DOHH2 (cell line): Measurements from ENCODE around the gene SCFD2.
"Not testable (repeated sequence)": the region's sequence is repeated elsewhere in the genome, so short reads cannot be mapped to it uniquely, and the experiment has no call there.

ENCODE experiments used
- H3F3A ChIP-seq: fragments of 200-600 bp; sonication (generic), shearing (Covaris generic); 2 replicates; pipeline ENCODE4 v1.6.0; 2016; ENCODE audit warnings: antibody characterized with exemption, mild to moderate bottlenecking; ENCODE audit not compliant: control insufficient read depth, insufficient read depth
- H3K27ac ChIP-seq: fragments of 200-600 bp; sonication (generic); 2 replicates; pipeline ENCODE4 v1.5.1; 2014; ENCODE audit warnings: low read depth, mild to moderate bottlenecking, low read length, moderate library complexity
- H3K27me3 ChIP-seq: fragments of 200-600 bp; sonication (generic); 2 replicates; pipeline ENCODE4 v1.6.1; 2014; ENCODE audit warnings: mild to moderate bottlenecking, low read length, mixed read lengths; ENCODE audit not compliant: control insufficient read depth
- H3K36me3 ChIP-seq: fragments of 200-600 bp; sonication (generic); 2 replicates; pipeline ENCODE4 v1.6.1; 2014; ENCODE audit warnings: mild to moderate bottlenecking, low read length, moderate library complexity, mixed read lengths; ENCODE audit not compliant: control insufficient read depth
- H3K4me1 ChIP-seq: fragments of 200-600 bp; sonication (generic); 2 replicates; pipeline ENCODE4 v1.6.1; 2014; ENCODE audit warnings: mild to moderate bottlenecking, low read length, mixed read lengths; ENCODE audit not compliant: control insufficient read depth
- H3K4me2 ChIP-seq: fragments of 200-600 bp; sonication (generic); 2 replicates; pipeline ENCODE4 v1.6.0; 2014; ENCODE audit warnings: mild to moderate bottlenecking, low read length, moderate library complexity
- H3K4me3 ChIP-seq: fragments of 200-600 bp; sonication (generic); 2 replicates; pipeline ENCODE4 v1.5.1; 2014; ENCODE audit warnings: mild to moderate bottlenecking, low read length, mixed read lengths
- H3K79me2 ChIP-seq: fragments of 200-600 bp; sonication (generic); 2 replicates; pipeline ENCODE4 v1.6.1; 2014; ENCODE audit warnings: mild to moderate bottlenecking, low read length, mixed read lengths; ENCODE audit not compliant: control insufficient read depth
- H3K9me2 ChIP-seq: fragments of 200-600 bp; sonication (generic); replicated peaks from 2 replicates; pipeline ENCODE4 v1.6.1; 2014; ENCODE audit warnings: mild to moderate bottlenecking, low read length, mixed read lengths; ENCODE audit not compliant: control insufficient read depth
- H3K9me3 ChIP-seq: fragments of 200-600 bp; sonication (generic); 2 replicates; pipeline ENCODE4 v1.6.1; 2014; ENCODE audit warnings: antibody characterized with exemption, low read length, mixed read lengths; ENCODE audit not compliant: control insufficient read depth, insufficient read depth
- H4K20me1 ChIP-seq: fragments of 200-600 bp; sonication (generic); 2 replicates; pipeline ENCODE4 v1.6.0; 2014; ENCODE audit warnings: low read depth, mild to moderate bottlenecking, antibody characterized with exemption, low read length, moderate library complexity; ENCODE audit not compliant: control insufficient read depth, insufficient read depth
- EZH2phosphoT487 ChIP-seq: fragments of 200-600 bp; sonication (generic); IDR thresholded peaks from 2 replicates; pipeline ENCODE4 v1.6.1; 2017; ENCODE audit warnings: borderline replicate concordance, mild to moderate bottlenecking, antibody characterized with exemption, low read length, moderate library complexity, mixed read lengths
- TF ChIP-seq, protein P1 (sequence below): fragments of 200-600 bp; sonication (generic); IDR thresholded peaks from one replicate; pipeline ENCODE4 v1.5.1; 2014; ENCODE audit warnings: antibody characterized with exemption, mild to moderate bottlenecking, low read depth, low read length; ENCODE audit not compliant: poor library complexity, severe bottlenecking

The SCFD2 gene

GRCh38 chr4:53365486-53366300 lies at the start of gene SCFD2:
Gene SCFD2, minus strand, starts transcription at chr4:53366061.
- H3K36me3 ChIP-seq, result peaks cover 22% of the 10 kb centered on the region
- H3K4me1 ChIP-seq, result peaks cover 38% of the 10 kb centered on the region
- peak within 1 kb of the TSS; percentile 82 for H3K4me2 ChIP-seq
- H3K79me2 ChIP-seq, result peaks cover 52% of the 10 kb centered on the region
- H3K9me2 ChIP-seq, result no peaks in the 10 kb centered on the region
- H3K27ac ChIP-seq, result peak within 1 kb of the TSS; percentile 26
- H3F3A ChIP-seq, result peaks cover 3% of the 10 kb centered on the region; the same call in 1 of the 2 replicates
- 0 out of 2 replicates have a peak, but pooled peaks cover 5% of the 10 kb centered on the region for H3K27me3 ChIP-seq
- H3K9me3 ChIP-seq, result no peaks in the 10 kb centered on the region
- TF ChIP-seq EZH2phosphoT487, result no peak
- TF ChIP-seq, protein P1, sequence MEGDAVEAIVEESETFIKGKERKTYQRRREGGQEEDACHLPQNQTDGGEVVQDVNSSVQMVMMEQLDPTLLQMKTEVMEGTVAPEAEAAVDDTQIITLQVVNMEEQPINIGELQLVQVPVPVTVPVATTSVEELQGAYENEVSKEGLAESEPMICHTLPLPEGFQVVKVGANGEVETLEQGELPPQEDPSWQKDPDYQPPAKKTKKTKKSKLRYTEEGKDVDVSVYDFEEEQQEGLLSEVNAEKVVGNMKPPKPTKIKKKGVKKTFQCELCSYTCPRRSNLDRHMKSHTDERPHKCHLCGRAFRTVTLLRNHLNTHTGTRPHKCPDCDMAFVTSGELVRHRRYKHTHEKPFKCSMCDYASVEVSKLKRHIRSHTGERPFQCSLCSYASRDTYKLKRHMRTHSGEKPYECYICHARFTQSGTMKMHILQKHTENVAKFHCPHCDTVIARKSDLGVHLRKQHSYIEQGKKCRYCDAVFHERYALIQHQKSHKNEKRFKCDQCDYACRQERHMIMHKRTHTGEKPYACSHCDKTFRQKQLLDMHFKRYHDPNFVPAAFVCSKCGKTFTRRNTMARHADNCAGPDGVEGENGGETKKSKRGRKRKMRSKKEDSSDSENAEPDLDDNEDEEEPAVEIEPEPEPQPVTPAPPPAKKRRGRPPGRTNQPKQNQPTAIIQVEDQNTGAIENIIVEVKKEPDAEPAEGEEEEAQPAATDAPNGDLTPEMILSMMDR, result no peak
- peak within 1 kb of the TSS; percentile 99 for H3K4me3 ChIP-seq
- H4K20me1 ChIP-seq, result no peaks in the 10 kb centered on the region; the same call in 1 of the 2 replicates

DNA sequence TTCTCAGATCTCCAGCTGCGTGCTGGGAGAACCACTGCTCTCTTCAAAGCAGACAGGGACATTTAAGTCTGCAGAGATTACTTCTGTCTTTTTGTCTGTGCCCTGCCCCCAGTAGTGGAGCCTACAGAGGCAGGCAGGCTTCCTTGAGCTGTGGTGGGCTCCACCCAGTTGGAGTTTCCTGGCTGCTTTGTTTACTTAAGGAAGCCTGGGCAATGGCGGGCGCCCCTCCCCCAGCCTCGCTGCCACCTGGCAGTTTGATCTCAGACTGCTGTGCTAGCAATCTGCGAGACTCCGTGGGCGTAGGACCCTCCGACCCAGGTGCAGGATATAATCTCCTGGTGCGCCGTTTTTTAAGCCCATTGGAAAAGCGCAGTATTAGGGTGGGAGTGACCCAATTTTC lies 43.6 kb upstream of the SCFD2 start:
- not testable (repeated sequence) for H3K27ac ChIP-seq, H3K27me3 ChIP-seq, H3K9me2 ChIP-seq, H3F3A ChIP-seq, H3K4me3 ChIP-seq, H3K4me1 ChIP-seq, H4K20me1 ChIP-seq, H3K4me2 ChIP-seq, H3K9me3 ChIP-seq
- peaks cover 59% of the 10 kb centered on the region for H3K79me2 ChIP-seq
- peaks cover 28% of the 10 kb centered on the region for H3K36me3 ChIP-seq

DNA sequence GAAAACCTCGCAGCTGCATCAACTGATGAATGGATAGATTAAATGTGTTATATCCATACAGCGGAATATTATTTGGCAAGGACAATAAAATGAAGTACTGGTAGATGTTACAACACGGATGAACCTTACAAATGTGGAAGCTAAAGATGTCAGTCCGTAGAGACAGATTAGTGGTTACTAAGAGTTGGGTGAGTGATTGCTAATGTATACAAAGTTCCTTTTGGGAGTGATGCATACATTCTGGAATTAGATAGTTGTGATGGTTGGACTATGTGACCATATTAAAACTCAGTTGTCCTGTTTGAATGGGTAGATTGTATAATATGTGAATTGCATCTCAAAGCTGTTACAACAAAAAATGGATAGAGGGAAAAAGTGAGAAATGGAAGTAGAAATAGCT lies 14.4 kb upstream of the SCFD2 start:
- H3K79me2 ChIP-seq, result peaks cover 64% of the 10 kb centered on the region
- no peaks in the 10 kb centered on the region for H3K9me3 ChIP-seq
- peaks cover 21% of the 10 kb centered on the region for H4K20me1 ChIP-seq
- H3F3A ChIP-seq, result no peaks in the 10 kb centered on the region
- H3K9me2 ChIP-seq, result no peaks in the 10 kb centered on the region
- H3K4me2 ChIP-seq, result peak overlapping the region; percentile 91
- H3K4me3 ChIP-seq, result peak overlapping the region; percentile 96
- no peak overlapping the region for H3K27ac ChIP-seq
- TF ChIP-seq, protein P1, result no peak
- no peak for TF ChIP-seq EZH2phosphoT487
- H3K27me3 ChIP-seq, result no peaks in the 10 kb centered on the region
- H3K4me1 ChIP-seq, result peaks cover 25% of the 10 kb centered on the region
- H3K36me3 ChIP-seq, result peaks cover 74% of the 10 kb centered on the region

DNA sequence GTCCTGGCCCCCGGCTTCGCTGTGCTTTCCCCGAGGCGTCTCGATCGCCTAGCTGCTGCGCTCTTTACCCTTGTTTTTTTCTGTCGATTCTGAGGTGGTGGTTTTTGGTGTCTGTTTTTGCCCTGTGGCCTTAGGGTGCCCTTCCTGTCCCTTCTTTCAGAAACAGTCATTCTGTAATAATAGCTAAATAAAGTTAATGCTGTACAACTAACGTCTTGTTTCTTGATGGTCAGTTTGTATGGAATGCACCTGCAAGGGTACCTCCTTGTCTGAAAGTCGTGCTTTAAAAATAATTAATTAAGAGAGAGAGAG lies 12.3 kb upstream of the SCFD2 start:
- H3K4me3 ChIP-seq, result peak overlapping the region; percentile 96
- peaks cover 21% of the 10 kb centered on the region for H4K20me1 ChIP-seq
- H3K9me3 ChIP-seq, result no peaks in the 10 kb centered on the region
- peaks cover 57% of the 10 kb centered on the region for H3K79me2 ChIP-seq
- peak overlapping the region; percentile 69 for H3K27ac ChIP-seq
- TF ChIP-seq, protein P1, result no peak
- TF ChIP-seq EZH2phosphoT487, result no peak
- peaks cover 54% of the 10 kb centered on the region for H3K36me3 ChIP-seq
- H3F3A ChIP-seq, result no peaks in the 10 kb centered on the region
- no peaks in the 10 kb centered on the region for H3K27me3 ChIP-seq
- no peaks in the 10 kb centered on the region for H3K9me2 ChIP-seq
- peak overlapping the region; percentile 91 for H3K4me2 ChIP-seq
- peaks cover 25% of the 10 kb centered on the region for H3K4me1 ChIP-seq
